Measurements from ENCODE around the gene UPP1. TPM values are rescaled to one million over a fixed set of nuclear protein-coding genes. Genes with fewer than 3 reads are reported as not detected.

UPP1 gene
- total RNA-seq, 6 experiments from 2014 or later: 7.3 to 19.8 (median 13.1) TPM

- WGBS (ENCODE audit: insufficient coverage, low coverage, low lambda C conversion rate, missing lambda C conversion rate): 31% methylated on average over 3 of the region's 6 CpGs
- TF ChIP-seq, protein P1, sequence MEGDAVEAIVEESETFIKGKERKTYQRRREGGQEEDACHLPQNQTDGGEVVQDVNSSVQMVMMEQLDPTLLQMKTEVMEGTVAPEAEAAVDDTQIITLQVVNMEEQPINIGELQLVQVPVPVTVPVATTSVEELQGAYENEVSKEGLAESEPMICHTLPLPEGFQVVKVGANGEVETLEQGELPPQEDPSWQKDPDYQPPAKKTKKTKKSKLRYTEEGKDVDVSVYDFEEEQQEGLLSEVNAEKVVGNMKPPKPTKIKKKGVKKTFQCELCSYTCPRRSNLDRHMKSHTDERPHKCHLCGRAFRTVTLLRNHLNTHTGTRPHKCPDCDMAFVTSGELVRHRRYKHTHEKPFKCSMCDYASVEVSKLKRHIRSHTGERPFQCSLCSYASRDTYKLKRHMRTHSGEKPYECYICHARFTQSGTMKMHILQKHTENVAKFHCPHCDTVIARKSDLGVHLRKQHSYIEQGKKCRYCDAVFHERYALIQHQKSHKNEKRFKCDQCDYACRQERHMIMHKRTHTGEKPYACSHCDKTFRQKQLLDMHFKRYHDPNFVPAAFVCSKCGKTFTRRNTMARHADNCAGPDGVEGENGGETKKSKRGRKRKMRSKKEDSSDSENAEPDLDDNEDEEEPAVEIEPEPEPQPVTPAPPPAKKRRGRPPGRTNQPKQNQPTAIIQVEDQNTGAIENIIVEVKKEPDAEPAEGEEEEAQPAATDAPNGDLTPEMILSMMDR (IDR thresholded peaks at IDR 0.05): no peak
- no peak for TF ChIP-seq POLR2A (IDR thresholded peaks at IDR 0.05)
- H3K27ac ChIP-seq: no peak overlapping the region
These were observed 5.8 kb upstream of the UPP1 start for GRCh38 chr7:48083114-48083830.

DNA sequence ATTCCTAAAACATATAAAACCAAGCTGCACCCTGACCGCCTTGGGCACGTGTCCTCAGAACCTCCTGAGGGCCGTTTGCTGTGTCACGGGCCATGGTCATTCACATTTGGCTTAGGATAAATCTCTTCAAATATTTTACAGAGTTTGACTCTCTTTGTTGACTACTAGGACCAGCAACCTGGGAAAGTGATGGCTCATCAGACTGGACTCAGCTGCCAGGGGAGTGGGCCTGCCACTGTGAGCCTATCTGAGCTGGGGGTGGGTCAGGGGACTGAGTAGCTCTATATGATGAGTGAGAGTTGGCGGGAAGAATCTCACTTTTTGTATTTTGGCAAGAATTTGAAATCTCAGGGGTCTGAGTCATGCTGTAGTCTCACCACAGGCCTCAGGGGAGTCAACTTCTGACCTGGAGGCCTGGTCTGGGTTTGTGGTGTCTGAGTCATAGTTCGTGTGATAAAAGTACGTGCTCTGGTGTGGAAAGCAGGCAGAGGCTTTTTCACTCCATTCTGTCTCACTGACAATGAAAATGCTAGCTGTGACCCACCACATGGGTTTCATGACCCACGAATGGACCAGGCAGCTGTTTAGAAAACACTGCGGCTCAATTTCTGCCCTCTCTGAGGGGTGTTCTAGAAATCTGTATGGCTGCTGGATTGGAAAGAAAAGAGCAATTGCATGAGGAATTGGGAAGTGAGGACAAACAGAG lies 4.2 kb upstream of the UPP1 start:
- Histone ChIP-seq H3K4me3 (no peak overlapping the region), H3K4me1 (peaks cover 0 to 23% (median 2%) of the 10 kb centered on the region in 4 donors), H3K36me3 (no peaks in the 10 kb centered on the region), H3K27me3 (no peaks in the 10 kb centered on the region), H3K9me3 (no peaks in the 10 kb centered on the region), H3K27ac (peak overlapping the region in 1 of 3 donors; percentile 56)
- 53% methylated on average over 9 of the region's 9 CpGs for WGBS (ENCODE audit: insufficient coverage, low coverage, low lambda C conversion rate, missing lambda C conversion rate)
- peak in 1 of 3 donors; percentile 47 for DNase-seq
- ATAC-seq: peak in 1 of 4 donors; percentile 42
- TF ChIP-seq, protein P1 (IDR thresholded peaks at IDR 0.05): no peak
- TF ChIP-seq POLR2A (IDR thresholded peaks at IDR 0.05): peak; percentile 31
- intact Hi-C loops (cut with DNase I): no loop called here

More at GRCh38 chr7:48083114-48083830, 5.8 kb upstream of the UPP1 start:
- Histone ChIP-seq H3K27me3 (no peaks in the 10 kb centered on the region), H3K36me3 (no peaks in the 10 kb centered on the region), H3K9me3 (no peaks in the 10 kb centered on the region), H3K4me1 (peaks cover 0 to 21% (median 2%) of the 10 kb centered on the region in 4 donors), H3K4me3 (no peak overlapping the region)
- intact Hi-C loops (cut with DNase I): no loop called here
- DNase-seq: no peak
- ATAC-seq: peak; percentile 25 to 46 (median 35)

- Histone ChIP-seq H3K27ac (peak overlapping the region in 1 of 3 donors; percentile 56), H3K27me3 (no peaks in the 10 kb centered on the region), H3K9me3 (no peaks in the 10 kb centered on the region), H3K36me3 (peaks cover 0 to under 1% (median 0%) of the 10 kb centered on the region in 4 donors), H3K4me3 (no peak overlapping the region), H3K4me1 (peaks cover 0 to 28% (median 2%) of the 10 kb centered on the region in 4 donors)
- intact Hi-C loops (cut with DNase I): no loop called here
- 70% methylated on average over 1 of the region's 1 CpG for WGBS (ENCODE audit: insufficient coverage, low coverage, low lambda C conversion rate, missing lambda C conversion rate)
- DNase-seq: no peak
- TF ChIP-seq POLR2A (IDR thresholded peaks at IDR 0.05): no peak
- TF ChIP-seq, protein P1 (IDR thresholded peaks at IDR 0.05): no peak
- no peak for ATAC-seq
These were observed 3.7 kb upstream of the UPP1 start for GRCh38 chr7:48085433-48085791.

- no peak for ATAC-seq
- 63% methylated on average over 1 of the region's 1 CpG for WGBS (ENCODE audit: insufficient coverage, low coverage, low lambda C conversion rate, missing lambda C conversion rate)
- TF ChIP-seq POLR2A (IDR thresholded peaks at IDR 0.05): no peak
- TF ChIP-seq, protein P1 (IDR thresholded peaks at IDR 0.05): no peak
- Histone ChIP-seq H3K27me3 (no peaks in the 10 kb centered on the region), H3K4me3 (no peak overlapping the region), H3K4me1 (peaks cover 0 to 28% (median 2%) of the 10 kb centered on the region in 4 donors), H3K27ac (peak overlapping the region in 1 of 3 donors; percentile 98), H3K9me3 (no peaks in the 10 kb centered on the region), H3K36me3 (peaks cover 0 to 5% (median 0%) of the 10 kb centered on the region in 4 donors)
- intact Hi-C loops (cut with DNase I): no loop called here
- DNase-seq: no peak
These were observed 3.1 kb upstream of the UPP1 start for GRCh38 chr7:48085942-48086341.

All from right lobe of liver (tissue), 6 donors.